ENCODE data around the gene C20orf204. TPM values are rescaled to one million over a fixed set of nuclear protein-coding genes. Genes with fewer than 3 reads are reported as not detected.

Gene C20orf204
- total RNA-seq, 2 donors from 2014 or later: 0.52 to 3.0 TPM

DNA sequence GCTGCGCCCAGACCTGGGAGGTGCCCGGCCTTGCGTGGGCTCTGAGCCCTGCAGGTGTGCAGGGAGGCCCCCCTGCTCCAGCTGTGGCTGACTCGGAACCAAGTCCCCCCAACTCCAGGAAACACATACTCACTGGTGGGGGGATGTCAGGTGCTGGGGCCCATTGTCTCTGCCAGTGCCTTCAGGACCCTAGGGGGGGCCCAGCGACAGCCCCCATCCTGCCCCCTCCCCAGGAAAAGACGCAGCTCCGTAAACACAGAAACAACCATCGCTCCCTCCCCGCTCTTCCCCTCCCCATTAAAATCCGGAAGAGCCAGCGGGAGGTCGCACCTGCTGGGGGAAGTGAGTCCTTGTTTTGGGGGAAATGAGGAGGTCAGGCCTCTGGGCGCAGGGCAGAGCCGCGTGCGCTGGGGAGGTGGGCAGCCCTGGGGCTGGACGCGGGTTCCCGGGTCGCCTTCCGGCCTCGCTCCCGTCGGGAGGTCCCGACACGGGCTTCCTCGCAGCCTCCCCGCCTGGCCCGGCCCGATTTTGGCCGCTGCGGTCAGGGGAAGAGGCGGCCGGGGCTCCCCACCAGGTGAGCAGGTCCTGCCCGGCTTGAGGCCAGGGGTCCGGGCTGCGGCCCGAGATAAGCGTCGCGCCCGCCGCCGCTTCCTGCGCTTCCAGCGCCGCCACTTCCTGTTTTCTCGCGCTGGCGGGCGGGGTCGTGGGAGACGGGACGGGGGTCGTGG lies 6.2 kb downstream of the C20orf204 start:
- Histone ChIP-seq H3K27me3 (peaks cover 0 to 5% of the 10 kb centered on the region in 2 donors), H3K36me3 (replicated peaks in 1 of 2; ENCODE audit: insufficient read depth in 1 of 2, low read depth in 2 of 2) (no peaks in the 10 kb centered on the region), H3K4me3 (no peak overlapping the region), H3K27ac (peak overlapping the region in 2 of 4 donors; percentile 34 to 38), H3K4me1 (peaks cover 34% of the 10 kb centered on the region), H3K9me3 (no peaks in the 10 kb centered on the region)
- ATAC-seq: no peak
- no peak for DNase-seq
- WGBS, 2 donors: 0 to 8% methylated on average over 1 to 45 of the region's 55 CpGs
- peak in 2 of 3 donors; percentile 8 to 15 for TF ChIP-seq POLR2A (IDR thresholded peaks at IDR 0.05)
- TF ChIP-seq, protein P1, sequence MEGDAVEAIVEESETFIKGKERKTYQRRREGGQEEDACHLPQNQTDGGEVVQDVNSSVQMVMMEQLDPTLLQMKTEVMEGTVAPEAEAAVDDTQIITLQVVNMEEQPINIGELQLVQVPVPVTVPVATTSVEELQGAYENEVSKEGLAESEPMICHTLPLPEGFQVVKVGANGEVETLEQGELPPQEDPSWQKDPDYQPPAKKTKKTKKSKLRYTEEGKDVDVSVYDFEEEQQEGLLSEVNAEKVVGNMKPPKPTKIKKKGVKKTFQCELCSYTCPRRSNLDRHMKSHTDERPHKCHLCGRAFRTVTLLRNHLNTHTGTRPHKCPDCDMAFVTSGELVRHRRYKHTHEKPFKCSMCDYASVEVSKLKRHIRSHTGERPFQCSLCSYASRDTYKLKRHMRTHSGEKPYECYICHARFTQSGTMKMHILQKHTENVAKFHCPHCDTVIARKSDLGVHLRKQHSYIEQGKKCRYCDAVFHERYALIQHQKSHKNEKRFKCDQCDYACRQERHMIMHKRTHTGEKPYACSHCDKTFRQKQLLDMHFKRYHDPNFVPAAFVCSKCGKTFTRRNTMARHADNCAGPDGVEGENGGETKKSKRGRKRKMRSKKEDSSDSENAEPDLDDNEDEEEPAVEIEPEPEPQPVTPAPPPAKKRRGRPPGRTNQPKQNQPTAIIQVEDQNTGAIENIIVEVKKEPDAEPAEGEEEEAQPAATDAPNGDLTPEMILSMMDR (IDR thresholded peaks at IDR 0.05): no peak
- intact Hi-C loops (cut with DNase I): no loop called here

DNA sequence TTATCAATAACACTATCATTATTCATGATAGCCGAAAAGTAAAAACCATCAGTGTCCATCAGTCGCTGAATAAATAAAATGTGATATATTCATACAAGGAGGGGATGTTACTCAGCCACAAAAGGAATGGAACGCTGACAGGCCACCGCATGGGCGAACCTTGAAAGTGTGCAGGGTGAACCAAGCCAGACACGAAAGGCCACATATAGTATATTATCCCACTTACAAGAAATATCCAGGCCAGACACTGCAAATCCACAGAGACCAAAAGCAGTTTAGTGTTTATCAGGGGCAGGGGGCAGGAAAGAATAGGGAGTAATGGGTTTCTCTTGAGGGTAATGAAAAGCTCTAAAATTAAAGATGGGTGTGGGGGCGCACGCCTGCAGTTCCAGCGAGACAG lies 7.8 kb downstream of the C20orf204 start:
- no peaks in the 10 kb centered on the region for H3K9me3 ChIP-seq
- ATAC-seq (no peak), DNase-seq (no peak)
- no peak overlapping the region for H3K4me3 ChIP-seq
- intact Hi-C loops (cut with DNase I): no loop called here
- H3K36me3 ChIP-seq (replicated peaks in 1 of 2; ENCODE audit: insufficient read depth in 1 of 2, low read depth in 2 of 2): no peaks in the 10 kb centered on the region
- TF ChIP-seq, protein P1 (IDR thresholded peaks at IDR 0.05): no peak
- no peak for TF ChIP-seq POLR2A (IDR thresholded peaks at IDR 0.05)
- H3K4me1 ChIP-seq: peaks cover 28% of the 10 kb centered on the region
- WGBS, 2 donors: 82 to 83% methylated on average over 9 of the region's 9 CpGs
- H3K27ac ChIP-seq: no peak overlapping the region
- H3K27me3 ChIP-seq: peaks cover 0 to 10% of the 10 kb centered on the region in 2 donors

DNA sequence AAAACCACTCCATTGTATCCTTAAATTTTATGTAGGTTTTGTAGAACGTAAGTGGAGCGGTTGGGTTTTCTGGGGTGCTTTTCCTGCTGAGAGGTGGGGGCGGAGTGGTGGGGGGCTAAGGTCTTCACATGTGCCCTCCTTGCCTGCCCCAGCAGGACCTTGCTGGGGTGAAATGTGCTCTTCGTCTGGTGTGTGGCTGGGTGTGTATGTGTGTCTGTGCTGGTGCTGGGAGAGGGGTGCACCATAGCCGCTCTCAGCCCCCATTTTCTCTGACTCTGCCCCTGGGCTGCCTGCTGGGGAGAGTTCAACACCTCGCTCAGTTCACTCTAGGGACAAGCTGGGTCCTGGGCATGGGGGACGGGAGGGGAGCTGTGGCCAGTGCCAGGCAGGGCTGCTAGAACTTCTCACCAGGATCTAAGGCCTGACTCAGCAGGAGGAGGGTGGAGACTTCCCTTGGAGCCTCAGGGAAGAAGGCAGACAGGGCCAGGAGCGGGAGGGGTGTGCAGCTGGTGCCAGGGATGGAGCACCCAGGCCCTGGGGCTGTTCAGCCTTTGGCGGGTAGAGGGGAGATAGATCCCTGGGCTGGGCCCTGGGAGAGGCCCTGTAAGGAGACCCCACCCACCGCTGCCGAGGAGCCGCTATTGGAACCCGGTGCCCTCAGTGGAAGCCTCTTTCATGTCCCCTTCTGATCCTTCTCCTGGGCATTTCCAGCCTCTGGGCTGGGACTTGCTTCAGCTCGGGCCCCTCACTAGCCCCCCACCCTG lies 8.7 kb downstream of the C20orf204 start:
- intact Hi-C loops (cut with DNase I): no loop called here
- WGBS, 2 donors: 77 to 78% methylated on average over 7 to 14 of the region's 14 CpGs
- TF ChIP-seq, protein P1 (IDR thresholded peaks at IDR 0.05): no peak
- TF ChIP-seq POLR2A (IDR thresholded peaks at IDR 0.05): no peak
- DNase-seq: no peak
- Histone ChIP-seq H3K27me3 (peaks cover 0 to 10% of the 10 kb centered on the region in 2 donors), H3K4me1 (peaks cover 19% of the 10 kb centered on the region), H3K9me3 (no peaks in the 10 kb centered on the region), H3K36me3 (replicated peaks in 1 of 2; ENCODE audit: insufficient read depth in 1 of 2, low read depth in 2 of 2) (no peaks in the 10 kb centered on the region), H3K4me3 (no peak overlapping the region), H3K27ac (peak overlapping the region in 2 of 4 donors; percentile 28 to 30)
- peak; percentile 19 for ATAC-seq

DNA sequence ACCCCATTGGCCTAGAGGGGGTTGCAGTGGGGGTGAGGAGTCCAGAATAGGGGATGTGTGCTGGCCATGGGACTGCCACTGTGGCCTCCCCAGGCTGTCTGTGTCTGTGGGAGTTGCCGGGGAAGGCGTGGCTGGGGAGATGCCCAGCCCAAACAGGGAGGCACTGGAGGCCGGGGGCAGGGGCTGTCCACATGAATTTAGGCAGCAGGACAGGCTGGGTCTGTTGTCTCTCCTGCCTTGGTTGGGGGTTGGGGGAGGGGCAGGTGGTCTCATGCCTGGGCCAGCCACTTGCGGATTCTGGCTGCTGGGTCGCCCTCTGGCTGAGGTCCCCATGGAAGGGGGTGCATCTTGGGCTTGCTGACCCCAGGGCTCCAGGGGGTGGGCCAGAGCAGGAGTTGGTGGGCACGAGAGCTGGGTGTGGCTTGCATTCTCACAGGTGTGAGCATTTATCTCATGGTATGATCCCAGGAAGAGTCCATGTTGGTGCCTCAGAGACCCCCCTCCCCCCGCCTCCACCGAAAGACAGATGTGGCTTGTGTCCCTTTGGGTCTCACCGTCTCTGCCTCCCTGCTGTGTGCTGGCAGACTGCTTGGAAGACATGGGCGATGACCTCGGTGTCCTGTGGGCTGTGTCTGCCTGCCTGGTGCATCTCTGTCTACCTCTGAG lies 9.5 kb downstream of the C20orf204 start:
- DNase-seq (no peak), ATAC-seq (no peak)
- WGBS, 2 donors: 53 to 54% methylated on average over 7 to 11 of the region's 11 CpGs
- H3K9me3 ChIP-seq: no peaks in the 10 kb centered on the region
- H3K36me3 ChIP-seq (replicated peaks in 1 of 2; ENCODE audit: insufficient read depth in 1 of 2, low read depth in 2 of 2): no peaks in the 10 kb centered on the region
- peaks cover 0 to 13% of the 10 kb centered on the region in 2 donors for H3K27me3 ChIP-seq
- H3K4me3 ChIP-seq: no peak overlapping the region
- intact Hi-C loops (cut with DNase I): no loop called here
- H3K4me1 ChIP-seq: peaks cover 20% of the 10 kb centered on the region
- peak overlapping the region in 1 of 4 donors; percentile 28 for H3K27ac ChIP-seq
- peak in 1 of 3 donors; percentile 2 for TF ChIP-seq POLR2A (IDR thresholded peaks at IDR 0.05)
- TF ChIP-seq, protein P1 (IDR thresholded peaks at IDR 0.05): no peak
